GM20000 (cell line): ENCODE results near the gene BTG4.

Experiments
- DNase-seq: peaks from one replicate; pipeline ENCODE4 v3.0.0; 2012; ENCODE audit warnings: low spot score
- CTCF ChIP-seq: IDR thresholded peaks from 2 replicates; pipeline ENCODE4 v1.5.1; 2012; ENCODE audit warnings: mild to moderate bottlenecking, control low read depth; ENCODE audit errors: extremely low read depth, missing control alignments

Gene BTG4

DNA sequence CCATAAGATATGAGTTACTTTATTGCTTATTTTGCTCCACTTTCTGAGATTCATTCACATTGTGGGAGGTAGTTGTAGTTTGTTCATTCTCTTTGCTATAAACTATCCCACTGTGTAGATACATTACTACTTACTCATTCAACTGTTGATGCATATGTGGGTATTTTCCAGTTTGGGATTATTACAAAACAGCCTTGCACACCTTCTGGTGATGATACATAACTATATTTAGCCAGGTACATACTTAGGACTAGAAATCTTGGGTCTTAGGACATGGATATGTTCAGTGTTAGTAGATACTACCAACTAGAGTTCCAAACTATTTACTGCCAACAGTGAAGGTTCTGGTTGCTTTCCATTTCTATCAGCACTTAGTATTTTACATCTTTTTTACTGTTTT lies 37.8 kb downstream of the BTG4 start:
- no peak for DNase-seq
- TF ChIP-seq CTCF: no peak

DNA sequence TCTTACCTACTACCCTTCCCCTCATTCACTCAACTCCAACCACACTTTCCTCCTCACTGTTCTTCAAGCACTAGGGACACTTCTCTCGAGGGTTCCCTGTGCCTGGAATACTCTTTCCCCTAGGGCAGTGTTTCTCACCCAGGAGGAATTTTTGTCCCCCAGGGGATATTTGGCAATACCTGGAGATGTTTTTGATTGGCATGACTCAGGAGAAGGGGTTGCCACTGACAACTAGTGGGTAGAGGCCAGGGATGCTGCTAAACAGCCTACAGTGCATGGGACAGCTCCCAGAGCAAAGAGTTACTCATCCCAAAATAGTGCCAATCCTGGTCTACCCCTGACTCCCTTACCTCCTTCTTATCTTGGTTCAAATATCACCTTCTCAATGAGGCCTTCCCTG lies 40.0 kb downstream of the BTG4 start:
- DNase-seq: no peak
- no peak for TF ChIP-seq CTCF

- peak; percentile 8 for DNase-seq
- no peak for TF ChIP-seq CTCF
Observed at GRCh38 chr11:111469200-111469599, 43.0 kb downstream of the BTG4 start.

DNA sequence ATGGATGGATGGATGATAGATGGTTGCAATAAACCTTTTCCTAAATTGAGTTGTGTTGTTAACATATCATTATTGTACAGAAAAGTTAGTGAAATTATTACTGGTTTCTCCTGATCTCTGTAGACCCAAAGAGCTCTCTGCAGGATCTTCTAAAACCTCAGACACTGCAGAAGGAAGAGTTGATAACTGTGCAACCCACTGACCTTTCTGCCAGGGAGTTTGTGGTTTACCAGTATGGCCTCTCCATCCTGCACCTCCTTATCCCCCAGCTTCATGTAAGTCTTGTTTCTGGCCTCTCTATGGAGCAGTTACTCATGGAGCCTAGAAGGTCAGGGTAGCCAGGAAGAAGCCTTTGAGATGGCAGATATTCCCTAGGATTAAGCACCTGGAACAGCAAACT lies 45.6 kb downstream of the BTG4 start:
- DNase-seq: no peak
- TF ChIP-seq CTCF: no peak

DNA sequence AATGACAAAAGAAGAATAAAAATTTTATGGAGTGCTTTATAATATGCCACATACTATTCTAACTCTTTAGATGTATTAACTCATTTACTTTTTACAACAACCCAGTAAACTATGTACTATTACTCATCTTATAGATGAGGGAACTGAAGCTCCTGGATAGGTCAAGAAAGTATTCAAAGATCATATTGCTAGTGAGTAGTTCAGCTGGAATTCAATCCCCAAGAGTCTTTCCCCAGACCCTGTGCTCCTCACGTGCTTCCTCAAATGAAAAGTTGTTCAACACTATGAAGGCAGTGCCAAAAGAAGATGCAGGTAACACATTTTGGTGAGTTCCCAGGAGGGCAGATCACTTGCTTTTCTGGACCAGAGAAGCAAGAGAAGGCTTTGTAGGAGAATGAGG lies 46.8 kb downstream of the BTG4 start:
- TF ChIP-seq CTCF: no peak
- DNase-seq: no peak

DNA sequence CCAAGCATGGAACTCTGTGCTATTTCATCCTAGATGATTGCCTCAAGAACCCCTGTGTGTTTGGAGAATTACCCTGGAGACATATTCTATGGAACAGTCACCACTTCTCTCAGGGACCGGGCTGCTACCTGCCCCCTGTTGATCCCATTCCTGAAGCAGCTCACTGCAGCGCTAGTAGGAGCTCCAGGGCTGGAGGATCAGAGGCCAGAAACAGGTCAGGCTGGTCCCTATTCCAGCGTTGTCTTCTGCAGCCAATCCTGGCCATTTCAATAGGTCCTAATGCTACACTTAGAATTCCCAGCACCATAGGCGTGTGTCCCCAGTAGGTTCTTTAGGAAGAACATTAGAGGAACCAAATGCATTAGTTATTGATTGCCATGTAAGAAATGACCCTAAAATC lies 48.9 kb downstream of the BTG4 start:
- TF ChIP-seq CTCF: no peak
- no peak for DNase-seq

GRCh38 chr11:111462329-111462728 lies 49.9 kb downstream of the BTG4 start:
- no peak for DNase-seq

More at GRCh38 chr11:111462329-111462728, 49.9 kb downstream of the BTG4 start:
- TF ChIP-seq CTCF: no peak
